Activated CD8-positive, alpha-beta T cell treated with anti-CD3 and anti-CD28 coated beads, Interleukin-2, amount 10 ng/mL, durations not matched to agents 7 days and 5 days (primary cell): ENCODE measurements around the gene ZNF689. TPM values are rescaled to one million over a fixed set of nuclear protein-coding genes. Genes with fewer than 3 reads are reported as not detected.
A peak's percentile ranks its signal among the peaks of the same experiment; 100 is the strongest.

Experiments used
- ATAC-seq: fragments of 150-1000 bp; cut with Tn5 transposase; one replicate; pipeline ENCODE4 v1.10.0; 2021; ENCODE audit warnings: moderate library complexity
- CTCF ChIA-PET: fragments of 350-600 bp; sonication (Branson Sonifier 250); formaldehyde crosslinking; loops from one replicate; lab custom pipeline; 2021; ENCODE audit warnings: antibody characterized with exemption; lab: Charles Lee
- POLR2A ChIA-PET: fragments of 350-600 bp; sonication (Branson Sonifier 250); formaldehyde crosslinking; loops from one replicate; lab custom pipeline; 2021; ENCODE audit warnings: antibody characterized with exemption; lab: Charles Lee
- DNase-seq: peaks from one replicate; pipeline ENCODE4 v3.0.0-alpha.2; 2020
- H3K27ac Mint-ChIP-seq: one replicate; pipeline ENCODE4 v1.8.0; 2021; ENCODE audit warnings: mild to moderate bottlenecking, mixed read lengths
- H3K27me3 Mint-ChIP-seq: one replicate; pipeline ENCODE4 v1.8.0; 2021; ENCODE audit warnings: low read depth, mixed read lengths
- H3K36me3 Mint-ChIP-seq: one replicate; pipeline ENCODE4 v1.8.0; 2021; ENCODE audit warnings: low read depth, mixed read lengths
- H3K4me1 Mint-ChIP-seq: one replicate; pipeline ENCODE4 v1.8.0; 2021; ENCODE audit warnings: low read depth, mixed read lengths
- H3K4me3 Mint-ChIP-seq: one replicate; pipeline ENCODE4 v1.8.0; 2021; ENCODE audit warnings: mild to moderate bottlenecking, mixed read lengths
- H3K9me3 Mint-ChIP-seq: one replicate; pipeline ENCODE4 v1.8.0; 2022; ENCODE audit warnings: mixed read lengths; ENCODE audit not compliant: insufficient read depth
- total RNA-seq, 2 experiments: library from RNA; stranded (reverse); gene quantifications; one replicate each; pipeline ENCODE4 v1.2.3, GENCODE V29; 2021

The ZNF689 gene
- total RNA-seq, 2 experiments from 2014 or later: 12.0 to 13.4 TPM

DNA sequence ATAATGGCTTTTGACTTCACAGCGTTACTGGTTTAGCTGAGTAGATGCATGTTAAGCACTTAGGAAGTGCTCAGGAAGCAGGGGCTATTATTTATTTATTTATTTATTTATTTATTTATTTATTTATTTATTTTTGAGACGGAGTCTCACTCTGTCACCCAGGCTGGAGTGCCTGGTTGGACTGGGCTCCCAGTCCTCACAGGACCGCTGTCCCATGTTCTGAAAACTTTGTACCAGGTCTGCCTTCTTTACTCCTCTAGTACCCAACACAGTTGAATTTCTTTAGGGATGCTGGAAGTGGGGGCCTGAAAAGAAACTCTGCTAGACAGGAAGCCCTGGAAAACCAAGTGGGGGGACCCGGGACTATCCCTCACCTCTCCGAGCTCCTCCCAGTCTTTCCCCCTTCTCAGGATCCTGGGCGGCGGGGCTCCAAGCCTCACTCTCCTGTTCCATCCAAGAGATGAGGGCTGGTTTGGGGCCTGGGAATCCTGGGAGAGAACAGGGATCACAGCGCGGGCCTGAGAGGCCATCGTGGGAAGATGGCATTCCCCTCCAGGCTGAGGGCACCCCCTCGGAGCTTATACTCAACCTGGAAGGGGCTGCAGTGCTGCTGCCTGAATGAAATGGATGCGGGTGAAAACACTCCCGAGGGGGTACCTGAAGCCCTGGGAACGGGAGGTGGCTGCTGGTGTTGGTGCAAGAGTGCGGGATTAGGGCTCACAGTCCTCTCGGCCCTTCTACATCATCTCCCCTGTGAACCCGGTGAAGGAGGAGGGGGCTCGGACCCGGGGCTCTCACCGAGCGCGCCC, 39.3 kb downstream of the ZNF689 start:
- POLR2A ChIA-PET: interaction anchor here (1.0 to 3.3 kb wide), 8 partner anchors 9 to 127 kb away, joined by 3 to 61 read pairs (median 15); partner anchors contain the start of genes ZNF747, ZNF764 and ZNF785
- peaks cover 14% of the 10 kb centered on the region for H3K36me3 Mint-ChIP-seq
- H3K27me3 Mint-ChIP-seq: no peaks in the 10 kb centered on the region

DNA sequence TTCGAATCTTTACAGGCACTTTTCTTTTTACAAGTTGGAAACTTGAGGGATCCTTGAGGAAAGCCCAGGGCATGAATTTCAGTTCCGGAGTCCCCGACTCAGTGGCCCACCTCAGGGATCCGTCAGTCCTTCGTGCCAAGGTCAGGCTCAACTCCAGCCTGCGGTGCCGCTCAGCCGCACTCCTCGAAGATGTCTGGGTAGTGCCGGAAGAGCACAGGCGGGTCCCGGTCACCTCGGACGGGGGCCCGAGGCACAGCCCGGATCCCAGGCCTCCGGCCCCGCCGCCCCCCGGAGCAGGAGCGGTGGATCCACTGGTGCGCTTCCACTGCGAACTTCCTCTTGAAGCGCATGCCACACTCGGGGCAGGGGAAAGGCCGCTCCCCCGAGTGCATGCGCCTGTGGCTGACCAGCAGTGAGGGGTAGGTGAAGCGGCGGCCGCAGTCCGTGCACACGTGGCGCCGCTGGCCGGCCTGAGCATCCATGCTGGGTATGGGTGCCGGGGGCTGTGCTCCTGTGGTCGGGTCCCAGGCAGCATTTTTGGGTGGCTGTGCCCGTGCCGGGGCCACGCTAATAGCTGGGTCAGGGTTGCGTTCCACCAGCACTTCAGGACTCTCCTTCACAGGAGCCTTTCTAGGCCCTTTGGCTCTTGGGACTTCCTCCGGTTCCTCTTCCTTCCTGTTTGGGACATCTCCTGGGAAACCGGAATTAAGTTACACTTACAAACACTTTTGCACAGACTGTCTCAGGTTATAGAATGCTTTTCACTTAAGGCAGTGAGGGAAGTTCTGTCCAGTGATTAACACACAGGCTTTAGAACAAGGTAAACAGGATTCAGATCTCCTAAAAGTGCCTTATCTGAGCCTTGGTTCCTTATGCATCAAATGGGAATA, 40.2 kb downstream of the ZNF689 start:
- Mint-ChIP-seq H3K27me3 (no peaks in the 10 kb centered on the region), H3K9me3 (no peaks in the 10 kb centered on the region), H3K4me3 (peak overlapping the region; percentile 31), H3K27ac (peak overlapping the region; percentile 39), H3K4me1 (peaks cover 50% of the 10 kb centered on the region), H3K36me3 (peaks cover 14% of the 10 kb centered on the region)
- DNase-seq: no peak
- POLR2A ChIA-PET: interaction anchor here (2.4 to 3.3 kb wide), 4 partner anchors 12 to 35 kb away, joined by 17 to 61 read pairs (median 46); partner anchors contain the start of genes ZNF747, ZNF764 and ZNF785
- ATAC-seq: no peak
- CTCF ChIA-PET: interaction anchor here (2.4 to 3.0 kb wide), 4 partner anchors 15 to 140 kb away, joined by 11 to 30 read pairs (median 20); partner anchors contain the start of genes DCTPP1, ZNF747 and ZNF785

More for the DNA sequence above, 39.3 kb downstream of the ZNF689 start:
- Mint-ChIP-seq H3K4me3 (peak overlapping the region; percentile 98), H3K4me1 (peaks cover 51% of the 10 kb centered on the region), H3K27ac (peak overlapping the region; percentile 91), H3K9me3 (no peaks in the 10 kb centered on the region)
- ATAC-seq (no peak), DNase-seq (no peak)
- CTCF ChIA-PET: interaction anchor here (2.4 to 3.0 kb wide), 5 partner anchors 13 to 141 kb away, joined by 11 to 30 read pairs (median 22); partner anchors contain the start of genes DCTPP1, ZNF747, ZNF764 and ZNF785

DNA sequence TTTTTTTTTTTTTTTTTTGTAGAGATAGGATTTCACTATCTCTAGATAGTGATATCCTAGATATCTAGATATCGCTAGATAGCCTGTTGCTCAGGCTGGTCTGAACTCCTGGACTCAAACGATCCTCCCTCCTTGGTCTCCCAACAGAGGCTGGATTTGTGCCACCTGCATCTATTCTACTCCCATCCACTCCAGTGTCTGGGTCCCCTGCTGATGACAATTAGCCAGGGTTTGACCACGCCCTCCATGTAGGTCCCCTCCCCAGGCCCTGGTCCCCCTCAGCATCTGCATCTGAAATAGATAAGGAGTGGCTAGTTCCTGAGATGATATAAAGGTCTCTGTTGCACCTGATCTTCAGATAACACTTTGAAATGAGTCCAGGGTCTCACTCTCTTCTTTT, 40.9 kb downstream of the ZNF689 start:
- H3K4me3 Mint-ChIP-seq: no peak overlapping the region
- DNase-seq (no peak), ATAC-seq (no peak)
- ChIA-PET CTCF (interaction anchor here (1.0 to 2.8 kb wide), 4 partner anchors 11 to 160 kb away, joined by 3 to 9 read pairs (median 6); partner anchors contain the start of genes DCTPP1 and ZNF764), POLR2A (interaction anchor here (3.9 kb wide), 1 partner anchor 34 kb away, joined by 27 read pairs; the partner anchor contains the start of gene ZNF747)
- H3K27me3 Mint-ChIP-seq: no peaks in the 10 kb centered on the region
- H3K4me1 Mint-ChIP-seq: peaks cover 46% of the 10 kb centered on the region
- no peaks in the 10 kb centered on the region for H3K9me3 Mint-ChIP-seq
- H3K27ac Mint-ChIP-seq: peak overlapping the region; percentile 67
- H3K36me3 Mint-ChIP-seq: peaks cover 11% of the 10 kb centered on the region

DNA sequence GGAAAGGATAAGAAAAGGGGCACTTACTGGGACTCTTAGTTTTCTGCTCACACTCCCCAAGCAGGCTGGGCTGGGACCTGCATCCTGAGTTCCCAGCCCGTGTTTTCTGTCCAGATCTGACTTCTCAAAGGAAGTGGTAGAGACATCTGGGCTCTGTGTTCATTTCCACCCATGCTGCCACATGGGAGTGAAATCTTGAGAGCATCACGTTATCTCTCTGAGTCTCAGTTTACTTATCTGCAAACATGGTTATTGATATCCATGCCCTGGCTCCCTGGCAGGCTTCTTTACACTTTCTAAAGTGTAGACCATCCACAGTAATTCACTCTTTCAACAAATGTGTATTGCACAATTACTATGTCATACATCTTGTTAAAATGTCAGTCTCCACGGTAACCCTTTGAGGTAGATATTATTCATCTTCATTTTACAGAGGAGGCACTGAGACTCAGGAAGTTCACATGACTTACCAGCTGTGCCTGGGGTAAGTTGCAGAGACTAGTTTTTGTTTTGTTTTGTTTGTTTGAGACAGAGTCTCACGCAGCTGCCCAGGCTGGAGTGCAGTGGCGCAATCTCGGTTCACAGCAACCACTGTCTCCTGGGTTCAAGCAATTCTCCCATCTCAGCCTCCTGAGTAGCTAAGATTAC, 42.1 kb downstream of the ZNF689 start:
- peaks cover 40% of the 10 kb centered on the region for H3K4me1 Mint-ChIP-seq
- CTCF ChIA-PET: interaction anchor here (0.6 to 2.8 kb wide), 9 partner anchors 10 to 159 kb away, joined by 3 to 9 read pairs (median 5); partner anchors contain the start of genes DCTPP1, ZNF764 and ZNF785
- peak overlapping the region; percentile 62 for H3K4me3 Mint-ChIP-seq
- H3K36me3 Mint-ChIP-seq: peaks cover 7% of the 10 kb centered on the region
- H3K9me3 Mint-ChIP-seq: no peaks in the 10 kb centered on the region
- H3K27me3 Mint-ChIP-seq: no peaks in the 10 kb centered on the region
- ATAC-seq (peak; percentile 29), DNase-seq (peak; percentile 70)
- POLR2A ChIA-PET: interaction anchor here (3.8 to 3.9 kb wide), 2 partner anchors 10 to 33 kb away, joined by 27 to 29 read pairs; partner anchors contain the start of genes ZNF747 and ZNF764
- peak overlapping the region; percentile 94 for H3K27ac Mint-ChIP-seq

DNA sequence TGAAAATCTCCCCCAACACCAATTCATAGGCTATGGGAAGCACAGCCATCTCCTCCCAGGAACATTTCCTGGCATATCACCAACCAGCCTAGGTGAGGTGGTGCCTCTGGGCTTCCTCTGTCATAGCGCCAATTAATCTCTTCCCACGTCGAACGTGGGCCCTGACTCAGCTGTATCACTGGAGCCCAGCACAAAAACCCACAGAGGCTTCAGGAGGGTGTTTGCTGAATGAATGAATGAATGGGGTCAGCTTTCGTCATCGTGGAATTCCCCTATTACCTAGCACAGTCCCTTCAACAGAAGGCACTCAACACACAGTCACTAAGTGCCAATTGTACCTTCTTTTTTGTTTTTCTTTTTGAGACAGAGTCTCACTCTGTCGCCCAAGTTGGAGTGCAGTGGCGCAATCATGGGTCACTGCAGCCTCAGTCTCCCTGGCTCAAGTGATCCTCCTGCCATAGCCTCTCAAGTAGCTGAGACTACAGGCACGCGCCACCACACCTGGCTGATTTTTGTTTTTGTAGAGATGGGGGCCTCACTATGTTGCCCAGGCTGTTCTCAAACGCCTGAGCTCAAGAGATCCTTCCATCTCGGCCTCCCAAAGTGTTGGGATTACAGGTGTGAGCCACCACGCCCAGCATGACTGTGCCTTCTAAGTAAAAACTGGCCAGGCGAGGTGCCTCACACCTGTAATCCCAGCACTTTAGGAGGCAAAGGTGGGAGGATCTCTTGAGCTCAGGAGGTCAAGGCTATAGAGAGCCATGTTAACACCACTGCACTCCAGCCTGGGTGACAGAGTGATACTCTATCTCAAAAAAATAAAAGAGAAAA, 42.8 kb downstream of the ZNF689 start:
- Mint-ChIP-seq H3K4me1 (peaks cover 38% of the 10 kb centered on the region), H3K27ac (peak overlapping the region; percentile 94), H3K36me3 (peaks cover 5% of the 10 kb centered on the region), H3K4me3 (no peak overlapping the region), H3K27me3 (no peaks in the 10 kb centered on the region), H3K9me3 (no peaks in the 10 kb centered on the region)
- POLR2A ChIA-PET: interaction anchor here (1.2 to 3.9 kb wide), 3 partner anchors 10 to 91 kb away, joined by 4 to 29 read pairs (median 27); partner anchors contain the start of genes ZNF747 and ZNF764
- DNase-seq: no peak
- CTCF ChIA-PET: interaction anchor here (0.6 to 2.8 kb wide), 6 partner anchors 9 to 149 kb away, joined by 3 to 9 read pairs (median 6); partner anchors contain the start of genes ZNF764 and ZNF785
- ATAC-seq: no peak

DNA sequence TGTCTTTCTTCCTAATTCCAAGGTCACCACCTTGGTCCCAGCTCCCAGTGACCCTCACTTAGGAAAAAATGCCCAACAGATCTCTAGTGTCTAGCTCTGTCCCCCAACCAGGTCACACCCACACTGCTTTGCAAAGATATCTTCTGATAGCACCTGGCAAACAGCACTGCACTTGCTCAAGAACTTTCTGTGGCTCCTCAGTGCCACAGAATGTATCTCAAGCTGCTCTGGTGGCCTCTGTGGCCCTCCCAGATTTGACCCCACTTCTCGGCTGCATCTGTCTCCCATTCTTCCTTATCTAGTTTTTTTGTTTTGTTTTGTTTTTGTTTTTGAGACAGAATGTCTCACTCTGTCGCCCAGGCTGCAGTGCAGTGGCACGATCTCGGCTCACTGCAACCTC, 43.7 kb downstream of the ZNF689 start:
- ChIA-PET CTCF (interaction anchor here (0.8 to 2.8 kb wide), 6 partner anchors 8 to 49 kb away, joined by 3 to 9 read pairs (median 8); partner anchors contain the start of genes ZNF747 and ZNF764), POLR2A (interaction anchor here (1.2 to 3.9 kb wide), 3 partner anchors 9 to 92 kb away, joined by 4 to 29 read pairs (median 27); partner anchors contain the start of genes ZNF747 and ZNF764)
- Mint-ChIP-seq H3K4me1 (peaks cover 36% of the 10 kb centered on the region), H3K4me3 (no peak overlapping the region), H3K36me3 (peaks cover 2% of the 10 kb centered on the region), H3K27ac (peak overlapping the region; percentile 18), H3K27me3 (no peaks in the 10 kb centered on the region), H3K9me3 (no peaks in the 10 kb centered on the region)
- ATAC-seq (no peak), DNase-seq (no peak)

DNA sequence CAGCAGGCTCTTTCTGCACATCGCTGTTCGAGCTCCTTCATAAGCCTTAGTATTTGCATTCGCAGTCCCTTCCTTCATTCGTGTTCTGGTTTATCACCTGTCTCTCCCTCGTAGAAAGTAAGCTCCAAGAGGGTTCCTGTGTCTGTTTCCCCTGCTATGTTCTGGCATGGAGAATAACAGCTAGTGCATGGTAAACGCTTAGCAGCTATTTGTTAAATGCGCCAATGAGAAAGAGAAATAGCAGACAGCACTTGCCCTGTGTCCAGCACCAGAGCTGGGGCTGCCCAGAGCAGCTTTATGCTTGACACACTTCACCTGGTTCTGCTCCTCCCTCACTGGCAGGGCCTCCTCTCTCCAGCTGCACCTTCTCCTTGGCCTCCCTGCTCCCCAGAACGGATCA, 44.2 kb downstream of the ZNF689 start:
- Mint-ChIP-seq H3K9me3 (no peaks in the 10 kb centered on the region), H3K4me1 (peaks cover 38% of the 10 kb centered on the region), H3K27me3 (peaks cover 3% of the 10 kb centered on the region), H3K36me3 (peaks cover 2% of the 10 kb centered on the region), H3K27ac (peak overlapping the region; percentile 18), H3K4me3 (no peak overlapping the region)
- CTCF ChIA-PET: interaction anchor here (0.8 to 1.7 kb wide), 7 partner anchors 9 to 136 kb away, joined by 3 to 8 read pairs (median 4); partner anchors contain the start of genes DCTPP1, ZNF747 and ZNF764
- no peak for DNase-seq
- no peak for ATAC-seq
- POLR2A ChIA-PET: interaction anchor here (1.1 to 3.9 kb wide), 4 partner anchors 8 to 93 kb away, joined by 3 to 29 read pairs (median 16); partner anchors contain the start of genes ZNF747 and ZNF764

DNA sequence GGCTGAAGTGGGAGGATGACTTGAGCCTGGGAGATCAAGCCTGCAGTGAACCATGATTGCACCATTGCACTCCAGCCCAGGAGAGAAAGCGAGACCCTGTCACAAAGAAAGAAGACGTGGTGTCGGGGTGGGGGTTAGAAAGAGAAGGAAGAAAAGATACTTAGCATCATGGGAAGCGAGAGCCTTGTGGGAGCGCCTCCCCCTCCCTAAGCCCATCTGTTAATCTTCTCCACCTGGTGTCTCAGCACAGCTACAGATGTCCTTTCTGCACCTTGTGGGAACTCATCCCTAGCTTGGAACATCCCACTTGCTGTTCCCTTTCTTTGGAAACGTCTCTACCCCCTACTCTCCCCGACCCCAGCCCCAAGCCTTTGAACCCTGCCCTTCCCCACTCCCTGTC, 44.7 kb downstream of the ZNF689 start:
- H3K27ac Mint-ChIP-seq: no peak overlapping the region
- ChIA-PET POLR2A (interaction anchor here (1.1 to 3.9 kb wide), 3 partner anchors 8 to 77 kb away, joined by 3 to 29 read pairs (median 27); partner anchors contain the start of genes ZNF747 and ZNF764), CTCF (interaction anchor here (0.8 to 1.7 kb wide), 6 partner anchors 8 to 136 kb away, joined by 4 to 8 read pairs (median 5); partner anchors contain the start of genes DCTPP1, ZNF747 and ZNF764)
- H3K27me3 Mint-ChIP-seq: peaks cover 3% of the 10 kb centered on the region
- no peaks in the 10 kb centered on the region for H3K9me3 Mint-ChIP-seq
- no peak overlapping the region for H3K4me3 Mint-ChIP-seq
- no peak for ATAC-seq
- H3K4me1 Mint-ChIP-seq: peaks cover 38% of the 10 kb centered on the region
- no peak for DNase-seq
- H3K36me3 Mint-ChIP-seq: peaks cover 2% of the 10 kb centered on the region

DNA sequence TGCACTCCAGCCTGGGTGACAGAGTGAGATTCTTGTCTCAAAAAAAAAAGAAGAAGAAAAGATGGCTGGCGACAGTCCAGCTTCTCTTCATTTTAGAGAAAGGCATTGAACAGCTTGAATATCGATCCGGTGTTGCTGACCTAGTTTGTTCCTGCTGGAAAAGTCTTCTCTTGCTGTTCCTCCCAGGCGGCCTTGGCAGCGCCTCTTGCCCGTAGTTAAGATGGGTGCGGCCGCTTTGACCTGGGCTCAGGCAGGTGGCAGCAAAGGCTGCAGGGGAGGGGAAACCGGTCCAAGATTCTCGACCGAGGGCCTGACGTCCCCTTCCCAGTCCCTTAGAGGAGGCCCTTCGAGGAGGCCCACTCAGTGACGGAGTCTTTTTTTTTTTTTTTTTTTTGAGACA, 48.2 kb downstream of the ZNF689 start:
- no peak for ATAC-seq
- Mint-ChIP-seq H3K27ac (peak overlapping the region; percentile 85), H3K9me3 (no peaks in the 10 kb centered on the region), H3K4me1 (peaks cover 27% of the 10 kb centered on the region), H3K27me3 (peaks cover 3% of the 10 kb centered on the region), H3K36me3 (peaks cover 3% of the 10 kb centered on the region), H3K4me3 (peak overlapping the region; percentile 81)
- no peak for DNase-seq
- CTCF ChIA-PET: interaction anchor here (1.2 to 2.1 kb wide), 3 partner anchors 26 to 132 kb away, joined by 3 to 9 read pairs (median 7); partner anchors contain the start of gene DCTPP1
- POLR2A ChIA-PET: interaction anchor here (1.5 to 2.1 kb wide), 2 partner anchors 10 to 27 kb away, joined by 13 to 16 read pairs; partner anchors contain the start of genes ZNF688 and ZNF747
